ENCODE data around the gene PXDN.

Gene PXDN

DNA sequence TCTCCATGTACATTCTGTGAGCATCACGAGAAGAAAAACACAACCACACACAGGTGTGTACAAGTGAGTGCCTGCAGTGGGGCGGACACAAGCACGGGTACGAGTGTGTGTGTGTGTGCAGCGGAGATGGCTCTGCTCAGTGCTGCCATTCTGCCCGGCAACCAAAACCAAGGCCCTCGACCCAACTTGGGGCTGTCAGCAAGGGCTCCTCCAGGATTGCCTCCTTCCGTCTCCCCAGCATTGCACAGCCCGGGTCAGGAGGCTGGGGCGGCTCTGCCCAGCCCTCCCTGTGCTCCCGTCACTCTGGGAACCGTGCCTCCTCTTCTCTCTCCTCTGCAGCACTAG lies 66.5 kb downstream of the PXDN start:
- DNase-seq = no peak

DNA sequence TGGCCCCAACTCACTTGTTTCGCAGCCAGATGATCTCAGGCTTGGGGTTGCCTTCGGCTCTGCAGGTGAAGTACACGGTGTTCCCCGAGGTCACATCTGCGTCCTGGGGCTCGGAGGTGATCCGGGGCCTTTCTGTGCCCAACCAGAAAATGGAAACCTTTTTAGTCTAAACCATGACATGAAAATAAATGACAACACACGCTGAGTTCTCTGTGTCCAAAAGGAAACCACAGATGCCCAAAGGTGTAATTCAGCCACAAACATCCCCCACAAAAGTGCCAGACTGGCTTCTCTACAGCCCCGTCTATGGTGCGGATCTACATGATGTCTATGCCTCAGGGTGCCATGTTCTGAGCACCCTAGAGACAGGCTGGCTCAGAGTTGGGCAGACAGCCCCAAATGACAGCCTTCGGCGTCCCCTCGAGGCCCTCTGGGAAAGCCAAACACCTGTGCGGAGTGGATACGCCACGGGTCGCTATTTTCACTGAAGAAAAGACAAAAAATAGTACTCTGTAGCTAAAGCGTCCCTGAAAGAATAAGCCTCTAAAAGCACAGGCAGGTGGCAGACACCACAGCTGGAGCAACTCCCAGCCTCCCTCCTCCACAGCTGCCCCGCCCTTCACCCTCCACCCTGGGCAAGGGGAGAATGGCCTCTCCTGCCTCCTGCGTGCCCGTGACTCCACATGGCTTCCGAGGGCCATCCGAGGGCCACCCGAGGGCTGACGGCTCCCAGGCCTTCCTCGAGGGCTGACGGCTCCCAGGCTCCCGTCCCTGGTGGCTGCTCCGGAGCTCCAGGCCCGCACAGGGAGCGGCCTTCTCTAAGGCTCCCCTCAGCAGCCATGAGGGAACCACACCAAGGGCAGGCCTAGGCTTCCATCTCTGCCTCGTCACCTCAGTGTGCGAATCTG lies 67.1 kb downstream of the PXDN start:
- no peak for DNase-seq

DNA sequence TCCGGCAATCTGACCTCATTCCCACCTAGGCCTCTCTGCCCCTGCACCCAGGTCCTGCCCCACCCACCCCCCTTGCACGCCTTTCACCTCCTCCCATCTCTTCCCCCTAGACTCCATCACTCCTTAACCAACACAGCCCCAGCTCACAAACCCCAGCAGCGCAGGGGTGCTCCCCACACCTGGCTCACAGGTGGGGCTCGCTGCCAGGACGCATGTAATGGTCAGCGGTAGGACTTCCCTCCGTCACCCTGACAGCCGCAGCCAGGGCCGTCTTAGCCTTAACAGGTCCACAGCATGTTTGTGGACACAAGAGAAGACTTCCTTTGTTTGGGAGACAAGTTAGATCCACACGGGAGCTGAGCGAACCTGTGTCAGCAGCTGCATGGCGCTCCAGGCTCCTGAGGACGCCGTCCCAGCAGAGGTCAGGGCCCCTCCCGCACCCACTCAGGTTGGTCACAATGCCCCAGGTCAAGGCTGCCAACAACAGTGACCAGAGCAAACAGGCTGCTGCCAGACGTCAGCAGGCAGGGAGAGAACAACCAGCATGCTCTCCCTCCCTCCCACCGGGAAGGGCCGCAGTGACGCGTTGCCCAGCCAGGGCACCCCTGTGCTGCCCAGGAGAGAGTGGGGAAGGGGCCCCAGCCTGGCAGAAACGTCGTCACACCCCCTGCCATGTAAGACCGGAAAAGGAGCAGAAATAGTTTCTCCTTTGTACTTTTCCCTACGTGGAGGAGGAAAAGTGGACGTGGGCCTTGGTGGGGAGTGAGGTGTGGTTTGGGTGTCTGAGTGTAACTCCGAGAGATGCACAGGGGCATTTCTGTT lies 68.0 kb downstream of the PXDN start:
- DNase-seq = no peak

DNA sequence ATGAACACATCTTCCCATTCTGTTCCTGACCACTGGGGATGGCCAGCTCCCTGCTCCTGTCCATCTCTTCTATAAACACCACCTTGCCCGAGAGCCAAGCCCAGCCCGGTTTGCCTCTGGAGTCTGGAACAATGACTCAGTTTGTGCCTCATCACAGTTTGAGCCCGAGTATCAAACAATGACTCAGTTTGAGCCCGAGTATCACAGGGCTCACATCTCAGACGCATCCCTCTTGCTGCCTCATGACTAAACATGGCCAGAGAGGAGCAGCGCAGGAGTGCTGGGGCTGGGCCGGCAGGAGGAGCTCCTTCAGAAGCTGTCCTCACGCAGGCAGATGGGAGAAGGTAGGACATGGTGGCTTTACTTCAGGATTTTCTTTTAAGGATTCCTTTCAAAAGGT lies 68.7 kb downstream of the PXDN start:
- no peak for DNase-seq

DNA sequence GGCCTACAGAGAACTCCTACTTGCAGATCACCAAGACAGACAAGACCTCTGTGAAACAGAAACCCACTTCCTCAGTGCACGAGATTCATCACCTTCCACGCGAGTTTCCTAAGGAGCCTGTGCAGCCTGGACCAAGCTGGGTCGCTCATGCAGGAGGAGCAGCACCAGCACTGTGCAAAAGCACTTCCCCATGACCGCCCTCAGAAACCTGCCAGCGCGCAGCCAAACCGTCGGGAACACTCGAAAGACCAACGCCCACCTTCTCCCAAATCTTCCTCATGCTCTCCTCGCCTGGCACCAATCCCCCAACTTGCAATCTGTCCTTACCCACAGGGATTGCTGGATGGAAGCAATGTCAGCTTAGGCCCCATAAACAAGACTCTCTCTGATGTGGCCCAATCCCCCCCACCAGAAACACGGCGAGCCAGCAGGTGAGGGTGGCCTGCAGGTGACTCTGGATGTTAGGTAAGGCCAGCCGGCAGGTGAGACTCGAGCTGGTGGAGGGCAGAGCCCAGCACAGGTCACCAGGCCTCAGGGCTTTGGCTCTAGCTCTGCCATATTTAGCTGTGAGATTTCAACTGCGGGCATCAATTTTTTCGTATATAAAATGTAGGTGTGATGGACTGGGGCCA lies 69.4 kb downstream of the PXDN start:
- no peak for DNase-seq

DNA sequence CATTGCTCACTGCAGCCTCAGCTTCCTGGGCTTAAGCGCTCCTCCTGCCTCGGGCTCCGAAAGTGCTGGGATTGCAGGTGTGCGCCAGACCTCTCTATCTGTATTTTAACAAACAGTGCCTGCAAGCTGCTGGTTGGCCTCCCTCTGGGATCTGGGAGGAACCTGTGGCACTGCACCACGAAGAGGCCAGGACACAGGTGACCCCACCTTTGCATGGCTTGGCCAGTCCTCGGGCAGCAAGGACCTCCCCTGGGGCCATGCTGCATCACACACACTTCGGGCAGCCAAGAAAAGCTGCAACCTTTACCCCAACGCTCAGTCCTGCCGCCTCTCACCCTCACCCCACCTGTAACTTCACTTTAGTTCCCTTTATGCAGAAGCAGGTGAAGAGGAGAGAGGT lies 70.0 kb downstream of the PXDN start:
- no peak for DNase-seq

DNA sequence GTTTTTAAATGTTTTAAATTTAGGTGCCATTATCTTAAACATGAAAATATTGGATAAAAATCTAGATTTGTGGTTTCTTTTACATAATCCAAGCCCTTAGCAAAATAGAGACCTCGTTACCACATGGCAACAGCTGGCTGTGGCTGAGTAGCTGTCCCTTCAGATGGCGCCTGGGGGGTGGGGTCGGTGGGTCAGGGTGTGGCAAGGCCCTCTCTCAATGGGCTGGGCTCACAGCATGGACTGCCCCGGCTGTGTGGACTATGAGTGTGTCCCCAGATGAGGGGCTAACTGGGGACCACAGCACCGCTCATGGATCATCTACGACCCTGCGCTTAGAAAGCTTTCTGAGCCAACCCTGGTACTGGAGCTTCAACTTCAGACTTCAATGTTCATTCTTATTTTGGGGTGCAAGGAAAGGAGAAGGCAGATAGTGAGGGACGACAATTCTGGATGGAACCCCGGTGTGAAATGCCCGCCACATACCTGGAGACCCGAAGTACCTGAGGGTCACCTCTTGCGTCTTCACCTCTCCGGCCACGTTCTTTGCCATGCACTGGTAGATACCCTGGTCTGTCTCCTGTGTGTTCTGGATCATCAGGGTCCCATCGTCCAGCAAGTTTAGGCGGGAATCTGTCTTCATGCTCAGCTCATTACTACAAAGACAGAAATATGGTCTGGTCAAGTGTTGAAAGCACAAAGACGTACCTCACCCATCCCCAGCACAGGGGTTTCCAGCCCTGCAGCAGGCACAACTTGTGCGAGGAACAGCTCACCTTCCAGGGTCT lies 71.0 kb downstream of the PXDN start:
- no peak for DNase-seq

DNA sequence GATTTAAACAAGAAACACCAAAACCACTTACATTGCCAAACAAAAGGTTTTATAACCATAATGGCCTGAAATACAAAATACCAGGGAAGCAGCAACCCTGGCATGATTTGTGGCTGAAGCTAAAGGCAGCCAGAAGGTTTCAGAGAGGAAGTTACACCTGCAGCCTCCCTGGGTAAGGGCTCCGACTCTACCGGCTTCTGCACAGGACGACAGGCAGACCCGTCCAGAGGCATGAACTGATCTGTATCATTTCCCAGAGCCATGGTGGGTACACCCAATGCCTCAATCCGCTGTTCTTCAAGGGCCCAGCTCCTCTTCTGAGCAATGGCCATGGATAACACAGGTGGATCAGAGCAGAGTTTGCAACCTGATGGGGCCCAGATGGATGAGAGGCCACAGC lies 71.6 kb downstream of the PXDN start:
- no peak for DNase-seq

DNA sequence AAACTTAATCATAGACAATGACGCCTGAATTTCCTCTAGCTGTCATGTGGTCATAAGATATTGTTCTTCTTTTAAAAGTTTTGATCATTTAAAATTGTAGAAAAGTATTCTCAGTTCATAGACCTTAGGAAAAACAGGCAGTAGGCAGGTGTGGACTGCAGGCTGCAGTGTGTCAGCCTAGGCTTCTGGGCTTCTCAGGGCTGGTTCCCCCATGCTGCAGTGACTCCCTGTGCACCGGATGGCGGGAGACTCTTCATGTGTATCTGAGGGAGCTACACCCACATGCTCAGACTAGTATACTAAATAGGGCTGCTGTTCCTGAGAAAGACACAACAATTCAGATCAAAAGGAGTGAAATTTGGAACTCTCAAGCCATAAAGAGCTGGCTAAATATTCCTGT lies 72.4 kb downstream of the PXDN start:
- DNase-seq = no peak

DNA sequence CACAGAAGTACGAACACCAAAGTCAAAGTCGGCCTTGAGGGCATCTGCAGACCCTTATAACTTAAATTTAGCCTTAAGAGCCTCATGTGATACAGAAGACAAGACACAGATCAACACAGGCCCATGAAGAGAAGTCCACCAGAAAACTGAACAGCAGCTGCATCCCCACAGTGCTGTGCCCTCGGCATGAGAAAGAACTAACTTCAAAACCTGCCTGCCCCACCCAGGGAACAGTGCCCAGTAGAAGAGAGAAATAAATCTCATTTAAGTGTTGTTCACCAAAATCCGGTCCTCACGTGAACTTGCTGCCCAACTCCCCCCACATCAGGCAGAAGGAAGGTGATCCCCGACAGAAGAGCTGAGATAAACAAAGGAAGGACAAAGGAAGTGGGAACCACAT lies 73.7 kb downstream of the PXDN start:
- DNase-seq = no peak

DNA sequence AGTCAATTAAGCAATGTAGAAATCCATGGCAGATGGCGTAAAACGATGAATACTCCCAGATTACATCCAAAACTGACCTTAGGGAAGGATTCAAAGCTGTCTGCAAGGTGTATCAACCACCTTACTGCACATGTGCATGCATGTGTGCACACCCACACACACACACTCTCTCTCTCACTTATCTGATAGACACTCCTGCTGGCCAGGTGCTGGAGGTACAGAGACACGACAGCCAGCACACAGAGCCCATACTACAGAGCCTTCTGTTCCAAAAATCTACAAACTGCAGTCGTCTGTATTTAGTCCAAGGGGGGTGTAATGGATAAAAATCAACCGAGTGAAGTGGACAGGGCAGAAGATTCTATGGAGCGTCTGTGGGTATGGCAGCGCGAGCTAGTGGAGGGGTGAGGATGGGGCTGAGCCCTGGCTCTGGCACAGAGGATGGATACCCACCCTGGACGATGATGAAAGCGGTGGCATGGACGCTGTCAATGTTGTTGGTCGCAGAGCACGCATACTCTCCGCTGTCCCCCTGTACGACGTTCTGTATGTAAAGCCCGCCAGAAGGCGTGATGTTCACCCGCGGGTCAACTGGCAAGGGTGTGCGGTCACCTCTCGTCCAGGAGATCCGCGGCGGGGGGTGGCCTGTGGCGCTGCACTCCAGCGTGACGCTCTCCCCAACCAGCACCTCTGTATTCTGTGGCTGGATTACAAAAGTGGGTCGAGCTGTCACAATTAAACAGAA lies 78.4 kb downstream of the PXDN start:
- DNase-seq = no peak

DNA sequence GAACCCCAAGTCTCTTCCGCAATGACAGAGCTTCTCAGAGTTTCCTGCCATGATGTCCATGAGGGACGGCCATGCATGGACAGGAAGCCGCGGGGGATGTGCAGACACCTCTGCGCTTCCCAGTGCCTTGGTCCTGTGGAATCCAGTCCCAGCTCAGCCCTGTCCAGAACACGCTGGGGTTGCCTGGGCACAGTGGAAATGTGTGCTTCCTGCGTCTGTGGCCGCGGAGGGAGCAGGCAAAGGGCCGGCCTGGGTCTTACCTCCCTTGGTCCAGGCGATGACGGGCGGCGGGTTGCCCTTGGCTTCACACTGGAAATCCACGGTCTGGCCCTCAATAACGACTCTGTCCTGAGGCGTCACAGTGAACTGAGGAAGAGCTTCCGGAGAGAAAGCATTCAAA lies 79.6 kb downstream of the PXDN start:
- DNase-seq = no peak

DNA sequence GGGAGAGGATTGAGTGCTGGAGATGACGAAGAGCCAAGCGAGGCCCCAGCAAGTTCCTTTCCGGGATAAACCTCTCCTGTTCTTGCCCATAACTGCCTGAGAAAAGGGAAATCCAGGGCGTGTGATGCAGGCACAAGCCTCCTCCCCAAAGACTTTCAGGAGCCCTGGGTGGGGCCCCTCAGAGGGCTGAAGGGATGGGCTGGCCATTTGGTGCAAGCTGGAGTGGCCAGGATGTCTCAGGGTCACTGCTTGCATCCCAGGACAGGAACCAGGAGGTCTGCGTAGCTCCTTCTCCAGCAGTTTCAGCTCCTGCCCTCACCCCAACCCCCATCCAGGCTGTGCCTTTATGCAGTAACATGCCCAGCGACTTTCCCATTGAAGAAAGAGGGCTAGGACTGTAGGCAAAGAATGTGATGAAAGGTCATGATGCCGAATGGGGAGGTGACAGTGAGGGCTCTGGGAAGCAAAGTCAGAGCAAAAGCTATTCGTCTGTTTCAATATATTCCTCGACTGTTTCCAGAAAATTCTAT lies 80.2 kb downstream of the PXDN start:
- DNase-seq = no peak

DNA sequence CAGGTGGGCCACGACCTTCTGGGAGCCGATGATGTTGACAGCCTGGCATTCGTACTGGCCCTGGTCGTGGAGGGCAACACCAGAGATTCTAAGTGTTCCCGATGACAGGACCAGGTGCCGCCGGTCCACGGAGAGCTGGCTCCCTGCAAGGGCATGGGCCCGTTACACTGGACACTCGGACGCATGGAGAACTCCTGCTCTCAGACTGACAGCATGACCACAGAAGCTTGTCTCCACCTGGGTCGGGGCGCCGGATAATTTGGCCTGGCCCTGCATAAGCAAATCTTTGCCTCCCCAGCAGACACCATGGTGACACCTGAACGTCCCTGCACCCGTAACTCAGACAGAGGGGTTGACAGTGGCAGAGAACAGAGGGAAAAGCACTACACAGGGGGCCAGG lies 80.7 kb downstream of the PXDN start:
- DNase-seq = no peak

DNA sequence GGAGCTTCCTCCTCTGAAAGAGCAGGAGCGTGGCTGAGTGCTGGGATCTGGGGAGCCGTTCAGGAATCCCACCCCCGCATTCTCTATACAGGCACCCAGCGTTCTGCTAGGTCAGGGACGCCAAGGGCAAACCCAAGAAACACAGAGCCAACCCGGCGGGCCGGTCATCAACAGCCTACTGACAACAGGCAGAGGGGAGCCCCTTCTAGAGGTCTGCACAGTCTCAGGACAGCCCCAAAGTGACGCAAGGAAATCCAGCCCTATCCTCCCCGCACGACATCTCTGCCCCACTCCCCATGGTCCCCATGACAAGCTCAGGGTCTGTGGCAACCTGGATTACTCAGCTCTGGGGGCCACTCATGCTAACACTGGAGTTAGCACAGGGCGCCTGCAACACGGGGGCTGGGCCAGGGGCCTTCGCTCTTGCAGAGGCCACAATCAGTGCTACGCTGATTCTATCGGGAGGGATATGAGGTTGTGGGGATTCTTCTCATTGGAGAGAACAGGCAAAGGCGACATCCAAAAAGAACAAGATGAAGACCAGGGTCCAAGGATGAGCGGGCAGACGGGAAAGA lies 81.6 kb downstream of the PXDN start:
- DNase-seq = no peak

DNA sequence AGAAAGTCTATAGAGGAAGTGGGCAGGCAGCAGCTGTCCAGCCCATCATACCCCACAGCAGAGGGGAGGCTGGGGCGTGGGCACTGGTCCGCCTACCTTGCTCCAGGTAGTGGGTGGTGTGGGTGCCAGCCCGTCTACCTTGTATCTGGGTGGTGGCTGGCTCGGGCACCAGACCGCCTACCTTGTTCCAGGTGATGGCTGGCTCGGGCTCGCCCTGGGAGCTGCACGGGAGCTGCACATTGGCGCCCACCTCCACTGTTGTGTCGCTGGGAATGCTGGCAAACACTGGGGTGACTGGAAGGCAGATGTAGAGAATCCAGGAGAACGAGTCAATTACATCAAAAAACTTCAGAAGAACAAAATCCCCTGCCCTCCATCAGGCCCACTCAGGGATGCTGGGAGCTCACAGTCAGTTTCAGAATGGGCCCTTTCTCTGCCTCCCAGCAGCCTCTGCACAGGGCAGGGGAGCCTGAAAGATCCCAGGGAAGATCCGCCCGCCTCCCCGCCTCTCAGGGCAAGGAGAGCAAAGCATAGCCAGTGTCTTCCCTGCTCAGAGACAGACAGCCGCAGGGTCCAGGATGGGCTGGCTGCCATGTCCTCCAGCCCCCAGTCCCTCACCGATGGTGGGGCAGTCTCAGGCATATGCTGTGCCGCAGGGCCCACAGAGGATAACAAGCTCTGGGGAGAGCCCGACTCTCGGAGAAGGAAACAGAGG lies 82.3 kb downstream of the PXDN start:
- no peak for DNase-seq

DNA sequence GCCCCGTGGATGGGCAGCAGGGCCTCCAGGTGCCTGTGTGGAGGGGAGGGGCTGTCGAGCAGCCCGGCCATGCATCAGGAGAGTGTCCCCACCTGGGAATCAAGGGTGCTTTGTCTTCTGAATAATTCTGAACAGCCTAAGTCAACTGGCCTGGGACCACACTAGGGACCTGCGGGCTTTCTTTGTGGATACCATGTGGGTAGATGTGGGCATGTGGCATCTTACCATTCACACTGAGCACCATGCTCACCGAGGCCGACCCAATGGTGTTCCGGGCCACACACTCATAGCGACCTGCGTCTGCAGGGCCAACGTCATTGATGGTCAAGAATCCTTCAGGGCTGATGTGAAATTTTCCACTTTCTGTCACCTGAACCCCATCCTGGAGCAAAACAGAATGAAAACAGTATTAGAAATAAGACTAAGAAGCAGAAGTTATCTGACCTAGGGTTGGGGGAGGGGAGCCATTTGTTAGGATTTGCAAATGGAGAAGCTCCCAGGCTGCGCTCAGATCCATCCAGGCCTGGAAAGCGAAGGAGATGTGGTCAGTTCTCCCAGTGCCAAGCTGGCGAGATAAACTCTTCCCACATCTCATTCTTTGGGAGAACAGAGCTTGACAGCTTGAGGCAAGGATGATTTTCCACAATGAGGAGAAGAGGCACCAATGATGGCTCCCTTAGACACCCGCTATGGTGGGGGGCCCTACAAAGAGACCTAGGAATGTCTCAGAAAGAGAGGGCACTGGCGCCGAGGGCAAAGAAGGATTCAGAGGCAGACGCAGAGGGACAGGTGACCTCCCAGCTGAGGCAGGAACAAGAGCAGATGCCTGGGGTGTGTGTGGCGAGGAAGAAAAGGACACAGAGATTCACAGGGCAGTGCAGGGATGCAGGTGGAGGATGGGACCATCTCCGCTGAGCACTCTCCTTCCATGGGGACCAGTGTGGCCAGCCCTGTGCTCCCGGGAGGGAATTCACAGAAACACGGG lies 83.4 kb downstream of the PXDN start:
- no peak for DNase-seq

DNA sequence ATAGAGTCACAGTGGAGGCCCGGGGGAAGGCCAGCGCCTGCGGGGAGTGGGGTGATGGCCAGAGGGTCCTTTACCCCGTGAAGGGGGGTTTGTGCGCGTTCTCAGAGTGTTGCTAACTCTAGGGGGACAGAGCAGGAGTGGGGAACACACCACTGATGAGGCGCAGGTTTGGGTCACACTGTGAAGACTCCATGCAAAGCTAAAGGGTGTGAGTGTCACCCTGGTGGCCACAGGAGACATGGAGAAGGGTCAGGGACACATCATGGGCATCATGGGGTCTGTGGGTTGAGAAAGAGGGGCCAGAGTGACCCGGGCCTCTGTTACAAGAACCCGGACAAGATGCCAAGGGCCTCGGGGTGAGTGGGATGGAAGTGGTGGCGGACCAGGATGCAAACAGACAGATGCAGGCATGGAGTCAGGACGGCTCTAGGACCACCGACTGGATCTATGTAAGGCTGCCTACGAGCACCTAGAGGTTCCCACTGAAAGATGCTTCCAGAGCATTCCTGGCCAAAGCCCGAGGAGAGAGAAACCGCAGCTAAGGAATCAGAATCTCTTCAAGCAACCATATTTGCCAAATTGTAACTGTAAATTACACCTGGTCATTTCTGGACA lies 84.3 kb downstream of the PXDN start:
- DNase-seq = no peak
